Lower lobe of right lung (tissue), 2 donors: Measurements from ENCODE around the gene NPL. TPM values are rescaled to one million over a fixed set of nuclear protein-coding genes. Genes with fewer than 3 reads are reported as not detected.

Source experiments
- ATAC-seq, 2 donors: fragments of 200-7000 bp; cut with Tn5 transposase; one replicate each; pipeline ENCODE4 v1.9.1; 2020 to 2022; ENCODE audit warnings: mild to moderate bottlenecking in 2 of 2, moderate library complexity in 2 of 2
- DNase-seq: peaks from one replicate; pipeline ENCODE4 v3.0.0-alpha.2; 2020
- H3K27ac ChIP-seq: fragments of 200-600 bp; one replicate; pipeline ENCODE4 v1.8.0; 2022
- H3K27me3 ChIP-seq: fragments of 200-600 bp; one replicate; pipeline ENCODE4 v1.8.0; 2022; ENCODE audit warnings: low read depth
- H3K36me3 ChIP-seq: fragments of 200-600 bp; one replicate; pipeline ENCODE4 v1.8.0; 2022; ENCODE audit warnings: mild to moderate bottlenecking
- H3K4me1 ChIP-seq: fragments of 200-600 bp; one replicate; pipeline ENCODE4 v1.8.0; 2022
- H3K4me3 ChIP-seq: fragments of 200-600 bp; one replicate; pipeline ENCODE4 v1.8.0; 2022; ENCODE audit warnings: mild to moderate bottlenecking
- H3K9me3 ChIP-seq: fragments of 200-600 bp; one replicate; pipeline ENCODE4 v1.8.0; 2022
- intact Hi-C: fragments of 100-400 bp; cut with DNase I; formaldehyde crosslinking; loops from one replicate; pipeline ENCODE4 v1.11.0; 2022
- total RNA-seq: library from RNA; stranded (reverse); fragmentation: NEBNext Ultra II Directional; extraction: Animal tissue kit (Norgen Biotek cat#: 25700); gene quantifications from one replicate; pipeline ENCODE4 v1.2.1, GENCODE V29; 2021
- TF ChIP-seq, protein P1 (sequence below): fragments of 200-600 bp; IDR thresholded peaks from one replicate; pipeline ENCODE4 v1.8.0; 2022; ENCODE audit warnings: antibody characterized with exemption, mild to moderate bottlenecking
- donor health status: DM: no; HTN: yes; CAD: no; lungs with severe emphysema.

Gene NPL
- total RNA-seq, 1 donor from 2014 or later: 48.7 TPM

- no peak for ATAC-seq
- TF ChIP-seq, protein P1, sequence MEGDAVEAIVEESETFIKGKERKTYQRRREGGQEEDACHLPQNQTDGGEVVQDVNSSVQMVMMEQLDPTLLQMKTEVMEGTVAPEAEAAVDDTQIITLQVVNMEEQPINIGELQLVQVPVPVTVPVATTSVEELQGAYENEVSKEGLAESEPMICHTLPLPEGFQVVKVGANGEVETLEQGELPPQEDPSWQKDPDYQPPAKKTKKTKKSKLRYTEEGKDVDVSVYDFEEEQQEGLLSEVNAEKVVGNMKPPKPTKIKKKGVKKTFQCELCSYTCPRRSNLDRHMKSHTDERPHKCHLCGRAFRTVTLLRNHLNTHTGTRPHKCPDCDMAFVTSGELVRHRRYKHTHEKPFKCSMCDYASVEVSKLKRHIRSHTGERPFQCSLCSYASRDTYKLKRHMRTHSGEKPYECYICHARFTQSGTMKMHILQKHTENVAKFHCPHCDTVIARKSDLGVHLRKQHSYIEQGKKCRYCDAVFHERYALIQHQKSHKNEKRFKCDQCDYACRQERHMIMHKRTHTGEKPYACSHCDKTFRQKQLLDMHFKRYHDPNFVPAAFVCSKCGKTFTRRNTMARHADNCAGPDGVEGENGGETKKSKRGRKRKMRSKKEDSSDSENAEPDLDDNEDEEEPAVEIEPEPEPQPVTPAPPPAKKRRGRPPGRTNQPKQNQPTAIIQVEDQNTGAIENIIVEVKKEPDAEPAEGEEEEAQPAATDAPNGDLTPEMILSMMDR: no peak
- H3K36me3 ChIP-seq: peaks cover 96% of the 10 kb centered on the region
- H3K4me3 ChIP-seq: no peak overlapping the region
- no peaks in the 10 kb centered on the region for H3K9me3 ChIP-seq
- H3K4me1 ChIP-seq: peaks cover 27% of the 10 kb centered on the region
- no peak overlapping the region for H3K27ac ChIP-seq
- no peak for DNase-seq
- intact Hi-C loops: no loop called here
- H3K27me3 ChIP-seq: no peaks in the 10 kb centered on the region
These were observed 57.5 kb downstream of the NPL start for GRCh38 chr1:182847105-182847504.

DNA sequence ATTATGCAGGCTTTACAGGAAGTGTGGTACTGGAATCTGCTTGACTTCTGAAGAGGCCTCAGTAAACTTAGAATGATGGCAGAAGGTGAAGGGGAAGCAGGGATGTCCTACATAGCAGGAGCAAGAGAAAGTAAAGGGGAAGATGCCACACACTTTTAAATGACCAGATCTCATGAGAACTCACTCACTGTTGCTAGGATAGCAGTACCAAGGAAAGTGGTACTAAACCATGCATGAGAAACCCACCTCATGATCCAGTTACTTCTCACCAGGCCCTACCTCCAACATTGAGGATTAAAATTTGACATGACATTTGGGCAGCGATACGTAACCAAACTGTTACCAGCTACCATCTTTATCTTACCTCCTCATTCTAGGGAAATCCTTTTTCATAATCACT is 59.2 kb downstream of the NPL start:
- Histone ChIP-seq H3K9me3 (no peaks in the 10 kb centered on the region), H3K27ac (no peak overlapping the region), H3K36me3 (peaks cover 100% of the 10 kb centered on the region), H3K4me3 (no peak overlapping the region), H3K4me1 (peaks cover 11% of the 10 kb centered on the region), H3K27me3 (no peaks in the 10 kb centered on the region)
- ATAC-seq: no peak
- DNase-seq: no peak
- TF ChIP-seq, protein P1: no peak
- intact Hi-C loops: no loop called here

DNA sequence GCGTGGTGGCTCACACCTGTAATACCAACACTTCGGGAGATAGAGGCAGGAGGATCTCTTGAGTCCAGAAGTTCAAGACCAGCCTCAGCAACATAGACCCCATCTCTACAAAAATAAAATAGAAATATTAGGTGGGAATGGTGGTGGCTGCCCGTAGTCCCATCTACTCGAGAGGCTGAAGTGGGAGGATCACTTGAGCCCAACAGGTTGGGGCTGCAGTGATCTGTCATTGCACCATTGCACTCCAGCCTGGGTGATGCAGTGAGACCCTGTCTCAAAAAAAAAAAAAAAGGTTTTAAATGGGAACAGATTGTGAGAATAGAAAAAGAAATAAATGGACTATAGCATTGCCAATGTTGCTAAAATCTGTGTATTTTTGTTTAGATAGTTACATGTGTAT is 60.7 kb downstream of the NPL start:
- H3K4me3 ChIP-seq: no peak overlapping the region
- ATAC-seq: no peak
- no peaks in the 10 kb centered on the region for H3K9me3 ChIP-seq
- TF ChIP-seq, protein P1: no peak
- no peaks in the 10 kb centered on the region for H3K27me3 ChIP-seq
- DNase-seq: no peak
- peaks cover 100% of the 10 kb centered on the region for H3K36me3 ChIP-seq
- intact Hi-C loops: no loop called here
- no peak overlapping the region for H3K27ac ChIP-seq
- H3K4me1 ChIP-seq: no peaks in the 10 kb centered on the region

GRCh38 chr1:182851825-182852224 is 62.3 kb downstream of the NPL start:
- intact Hi-C loops: no loop called here
- Histone ChIP-seq H3K9me3 (no peaks in the 10 kb centered on the region), H3K27me3 (no peaks in the 10 kb centered on the region), H3K4me1 (no peaks in the 10 kb centered on the region), H3K4me3 (no peak overlapping the region), H3K27ac (no peak overlapping the region), H3K36me3 (peaks cover 100% of the 10 kb centered on the region)
- DNase-seq: no peak
- TF ChIP-seq, protein P1: no peak
- no peak for ATAC-seq

- intact Hi-C loops: no loop called here
- Histone ChIP-seq H3K27me3 (no peaks in the 10 kb centered on the region), H3K36me3 (peaks cover 100% of the 10 kb centered on the region), H3K9me3 (no peaks in the 10 kb centered on the region), H3K27ac (no peak overlapping the region), H3K4me3 (no peak overlapping the region), H3K4me1 (peaks cover 4% of the 10 kb centered on the region)
- TF ChIP-seq, protein P1: no peak
- DNase-seq (no peak), ATAC-seq (no peak)
These were observed 66.3 kb downstream of the NPL start for GRCh38 chr1:182855911-182856310.

- Histone ChIP-seq H3K36me3 (peaks cover 100% of the 10 kb centered on the region), H3K27ac (no peak overlapping the region), H3K4me3 (no peak overlapping the region), H3K9me3 (no peaks in the 10 kb centered on the region), H3K4me1 (peaks cover 7% of the 10 kb centered on the region), H3K27me3 (no peaks in the 10 kb centered on the region)
- DNase-seq (no peak), ATAC-seq (no peak)
- TF ChIP-seq, protein P1: no peak
- intact Hi-C loops: no loop called here
These were observed 67.6 kb downstream of the NPL start for GRCh38 chr1:182857212-182857611.
